ENCODE measurements around the gene ASIP. TPM values are rescaled to one million over a fixed set of nuclear protein-coding genes. Genes with fewer than 3 reads are reported as not detected.
"Not testable (repeated sequence)": the region's sequence is repeated elsewhere in the genome, so short reads cannot be mapped to it uniquely, and the experiment has no call there.

The ASIP gene
- total RNA-seq, 1 donor: not detected

GRCh38 chr20:34294563-34294962 is 53.3 kb downstream of the ASIP start:
- no peak for TF ChIP-seq CTCF (IDR thresholded peaks at IDR 0.05; ENCODE audit: insufficient read depth, low read depth, low read length)
- H3K4me3 ChIP-seq (ENCODE audit: low read depth, low read length): no peak overlapping the region
- DNase-seq (ENCODE audit: low read depth): no peak

- no peak for TF ChIP-seq CTCF (IDR thresholded peaks at IDR 0.05; ENCODE audit: insufficient read depth, low read depth, low read length)
- DNase-seq (ENCODE audit: low read depth): no peak
- no peak overlapping the region for H3K4me3 ChIP-seq (ENCODE audit: low read depth, low read length)
These were observed 54.1 kb downstream of the ASIP start for GRCh38 chr20:34295284-34295683.

GRCh38 chr20:34296468-34296867 is 55.2 kb downstream of the ASIP start:
- no peak for TF ChIP-seq CTCF (IDR thresholded peaks at IDR 0.05; ENCODE audit: insufficient read depth, low read depth, low read length)
- DNase-seq (ENCODE audit: low read depth): no peak
- no peak overlapping the region for H3K4me3 ChIP-seq (ENCODE audit: low read depth, low read length)

GRCh38 chr20:34298294-34298784 is 57.1 kb downstream of the ASIP start:
- DNase-seq (ENCODE audit: low read depth); H3K4me3 ChIP-seq (ENCODE audit: low read depth, low read length): not testable (repeated sequence)
- TF ChIP-seq CTCF (IDR thresholded peaks at IDR 0.05; ENCODE audit: insufficient read depth, low read depth, low read length): peak; percentile 24

GRCh38 chr20:34299556-34300255 is 58.5 kb downstream of the ASIP start:
- no peak for DNase-seq (ENCODE audit: low read depth)
- no peak for TF ChIP-seq CTCF (IDR thresholded peaks at IDR 0.05; ENCODE audit: insufficient read depth, low read depth, low read length)
- no peak overlapping the region for H3K4me3 ChIP-seq (ENCODE audit: low read depth, low read length)

GRCh38 chr20:34300256-34300806 is 59.1 kb downstream of the ASIP start:
- no peak for TF ChIP-seq CTCF (IDR thresholded peaks at IDR 0.05; ENCODE audit: insufficient read depth, low read depth, low read length)
- no peak overlapping the region for H3K4me3 ChIP-seq (ENCODE audit: low read depth, low read length)
- peak; percentile 63 for DNase-seq (ENCODE audit: low read depth)
